Measurements from ENCODE around the gene SLC17A3.

Gene SLC17A3

GRCh38 chr6:25835442-25836283 is 38.4 kb downstream of the SLC17A3 start:
- no peak for DNase-seq

DNA sequence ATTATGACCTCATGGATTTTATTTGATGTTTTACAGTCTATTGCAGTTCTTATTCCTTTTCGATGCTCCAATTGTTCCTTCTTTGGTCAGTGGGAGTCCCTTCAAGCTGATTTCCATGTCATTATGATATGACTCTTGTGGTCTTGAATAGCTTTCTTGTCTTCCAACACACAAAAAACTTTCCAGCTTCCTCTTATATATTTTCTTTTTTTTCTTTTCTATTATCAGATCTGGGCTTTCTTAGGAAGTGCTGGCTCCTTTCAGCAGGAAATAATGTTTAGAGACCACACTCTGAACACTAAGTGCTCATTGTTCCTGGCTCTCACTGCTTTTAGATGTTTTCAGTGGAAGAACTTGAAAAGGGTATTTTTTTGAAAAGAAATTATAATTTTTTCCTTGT is 39.1 kb downstream of the SLC17A3 start:
- no peak for DNase-seq

- no peak for DNase-seq
Observed at GRCh38 chr6:25833136-25833535, 40.9 kb downstream of the SLC17A3 start.

- no peak for DNase-seq
Observed at GRCh38 chr6:25832670-25833069, 41.4 kb downstream of the SLC17A3 start.

GRCh38 chr6:25832307-25832662 is 41.8 kb downstream of the SLC17A3 start:
- no peak for DNase-seq

DNA sequence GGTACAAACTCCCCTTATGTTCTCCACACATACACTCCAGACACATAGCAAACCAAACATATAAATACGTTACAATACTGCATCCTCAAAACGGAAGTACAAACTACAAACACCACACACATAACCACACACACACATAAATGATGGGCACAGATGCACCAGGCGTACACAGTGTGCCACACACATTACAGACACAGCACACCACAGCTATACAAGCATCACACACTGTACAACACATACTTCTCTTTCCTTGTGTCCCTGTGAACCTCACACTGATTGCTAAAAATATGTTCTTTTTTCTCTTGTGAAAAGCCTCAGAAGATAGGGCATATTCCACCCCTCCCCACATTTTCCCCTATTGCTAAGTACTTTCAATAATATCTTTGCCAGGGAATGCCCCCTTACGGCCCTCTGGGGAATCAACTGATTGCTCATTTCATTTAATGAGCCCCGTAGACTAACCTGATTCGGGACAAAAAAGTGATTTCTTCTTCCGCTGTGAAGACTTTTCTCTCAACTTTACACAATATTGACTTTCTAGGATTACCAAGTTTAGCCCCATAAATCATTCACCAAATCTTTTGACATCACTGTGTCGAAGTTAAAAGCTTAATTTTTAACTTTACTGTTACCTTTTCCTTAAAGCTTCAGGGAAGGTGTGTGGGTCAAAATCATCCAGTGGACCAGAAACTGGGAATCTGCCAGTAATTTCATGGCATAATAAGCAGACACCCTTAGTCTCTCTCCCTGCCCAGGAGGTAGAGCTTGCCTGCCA is 42.3 kb downstream of the SLC17A3 start, which contains the start of gene SLC17A1:
TSS of gene SLC17A1 (minus strand) at position 521 of the 775 bp plus-strand sequence. CDS start 1,495 bp downstream, outside the sequence.
- DNase-seq: no peak

DNA sequence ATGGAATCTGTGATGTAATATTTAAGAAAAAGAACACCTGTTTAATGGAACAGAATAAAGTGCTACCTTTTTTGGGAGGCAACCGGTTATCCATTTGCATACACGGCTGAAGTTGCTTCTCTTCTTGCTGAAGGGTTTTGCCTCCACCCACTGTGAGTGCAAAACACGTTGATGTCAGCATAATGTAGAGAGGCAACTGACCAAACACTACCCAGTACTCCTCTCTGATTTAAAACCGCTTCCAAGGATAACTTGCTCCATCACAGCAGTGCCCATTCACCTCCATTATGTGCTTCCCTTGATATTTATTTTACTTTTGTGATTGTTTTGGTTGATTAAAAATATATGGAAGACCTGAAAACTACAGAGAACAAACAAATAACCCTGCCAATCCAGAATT is 43.6 kb downstream of the SLC17A3 start:
- DNase-seq: no peak

DNA sequence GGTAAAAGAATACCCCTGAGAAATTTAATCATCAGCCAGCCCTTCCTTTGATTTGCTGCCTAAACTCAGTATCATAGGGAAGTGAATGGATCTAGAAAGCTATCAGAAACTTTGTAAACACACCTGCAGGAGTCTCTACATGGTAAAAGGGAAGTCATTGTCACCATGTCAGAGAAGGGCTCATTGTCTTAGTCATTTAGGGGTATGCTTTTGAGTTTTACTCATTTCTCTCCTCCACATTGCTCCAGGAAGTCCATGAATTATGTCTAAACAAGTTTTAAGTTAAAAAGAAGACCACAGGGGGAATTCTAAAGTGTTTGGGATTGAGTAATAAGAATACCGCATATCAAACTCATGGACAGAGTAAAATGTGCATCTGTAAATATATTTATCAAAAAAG is 44.7 kb downstream of the SLC17A3 start:
- DNase-seq: no peak

GRCh38 chr6:25821341-25821740 is 52.7 kb downstream of the SLC17A3 start:
- no peak for DNase-seq

DNA sequence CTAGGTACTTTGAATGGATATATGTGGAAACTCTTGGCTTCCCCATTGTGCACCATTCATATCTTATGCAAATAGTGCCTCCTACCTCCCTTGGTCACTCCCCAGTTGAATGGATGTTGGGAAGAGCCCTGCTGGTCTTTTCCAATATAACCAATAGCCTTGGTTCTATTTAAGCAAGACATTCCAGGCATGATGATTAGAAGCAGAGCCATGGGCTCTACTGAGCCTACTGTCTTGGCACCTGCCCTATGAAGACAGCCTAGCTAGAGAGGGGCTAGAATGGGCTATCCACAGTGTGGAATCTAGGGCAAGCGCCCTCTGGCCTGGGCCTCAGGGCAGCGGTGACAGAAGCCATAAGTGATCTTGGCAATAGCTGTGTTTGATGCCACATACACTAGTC is 57.8 kb downstream of the SLC17A3 start:
- DNase-seq: no peak

DNA sequence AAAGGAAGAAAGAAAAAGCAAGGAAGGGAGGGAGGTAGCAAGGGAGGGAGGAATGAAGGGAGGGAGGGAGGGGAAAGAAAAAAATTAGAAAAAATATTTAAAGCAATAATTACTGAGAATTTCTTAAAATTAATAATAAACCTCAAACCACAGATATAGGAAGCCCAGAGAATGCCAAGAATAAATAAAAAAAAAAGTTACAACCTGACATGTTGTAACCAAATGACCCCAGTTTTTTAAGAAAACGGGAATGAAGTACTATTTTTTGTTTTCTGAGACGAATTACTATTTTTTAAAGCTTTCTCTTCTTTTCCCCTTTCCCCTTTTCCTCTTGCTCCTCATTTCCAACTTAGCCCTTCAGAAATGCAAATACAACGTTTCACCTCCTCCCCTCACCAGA is 58.8 kb downstream of the SLC17A3 start:
- DNase-seq: no peak

DNA sequence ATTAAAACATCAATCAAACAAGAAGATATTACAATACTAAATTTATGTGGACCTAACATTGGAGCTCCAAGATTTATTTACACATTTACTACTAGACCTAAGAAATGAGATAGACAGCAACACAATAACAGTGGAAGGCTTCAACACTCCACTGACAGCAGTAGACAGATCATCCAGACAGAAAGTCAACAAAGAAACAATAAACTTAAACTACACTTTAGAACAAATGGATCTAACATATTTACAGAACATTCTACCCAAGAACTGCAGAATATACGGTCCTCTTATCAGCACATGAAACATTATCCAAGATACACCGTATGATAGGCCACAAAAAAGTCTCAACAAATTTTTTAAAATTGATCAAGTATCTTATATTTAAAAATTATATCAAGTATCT is 69.2 kb downstream of the SLC17A3 start:
- DNase-seq: no peak

DNA sequence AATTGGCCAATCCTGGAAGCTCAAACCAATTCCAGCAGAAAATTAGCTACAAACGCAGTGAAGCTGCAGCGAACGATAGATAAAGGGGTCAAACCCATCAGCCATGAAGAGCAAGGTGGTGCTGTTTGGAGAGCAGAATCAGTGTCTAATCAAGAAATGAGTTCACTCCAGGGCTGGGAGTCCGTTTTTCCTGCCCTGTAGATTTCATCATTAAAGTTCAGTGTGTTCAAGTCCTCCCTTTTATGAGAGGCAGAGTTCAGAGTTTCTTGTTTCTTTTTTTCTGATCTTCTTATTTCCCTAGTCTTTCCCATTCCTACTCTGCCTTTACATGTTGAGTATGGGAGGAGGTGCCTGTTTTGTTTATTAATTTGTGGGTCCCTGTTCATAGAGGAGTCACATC is 72.6 kb downstream of the SLC17A3 start:
- no peak for DNase-seq

Measured in CD4-positive, alpha-beta T cell treated with Interleukin-12 subunit alpha and Interleukin-12 subunit beta, for 1 hour (primary cell).